ENCODE data around the gene COX17.

DNA sequence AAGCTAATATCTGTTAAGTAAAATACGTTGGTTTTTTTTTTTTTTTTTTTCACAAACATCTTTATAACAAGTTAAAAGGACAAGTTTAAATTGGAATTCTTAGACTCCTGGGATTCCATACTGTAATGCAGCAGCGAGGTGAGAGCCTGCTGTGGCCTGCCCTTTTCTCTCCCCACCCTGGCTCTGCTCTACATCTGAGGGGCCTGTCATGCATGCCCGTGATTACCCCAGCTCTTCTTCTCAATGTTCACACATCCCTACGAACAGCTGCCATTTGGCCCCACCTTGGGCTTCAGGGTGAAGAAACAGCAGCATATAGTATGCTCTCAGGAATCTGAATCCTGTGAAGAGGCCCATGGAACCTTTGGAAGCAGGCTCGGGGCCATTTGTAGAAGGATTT lies 40.3 kb upstream of the COX17 start:
- TF ChIP-seq POLR2A (IDR thresholded peaks at IDR 0.05) (no peak), CTCF (IDR thresholded peaks at IDR 0.05) (no peak)

Data from heart left ventricle (tissue), 13 donors.